ENCODE data around the gene MPIG6B.

MPIG6B gene

GRCh38 chr6:31734821-31735406, 11.7 kb downstream of the MPIG6B start:
- peaks cover 21% of the 10 kb centered on the region for H3K36me3 ChIP-seq (ENCODE audit: insufficient read depth, low read length)
- peaks cover 22% of the 10 kb centered on the region for H3K4me1 ChIP-seq (ENCODE audit: insufficient read depth, low read length)
- H3K9ac ChIP-seq (ENCODE audit: low read depth, low read length): peak overlapping the region; percentile 100
- no peaks in the 10 kb centered on the region for H3K9me3 ChIP-seq (ENCODE audit: control insufficient read depth, insufficient read depth, low read length)

DNA sequence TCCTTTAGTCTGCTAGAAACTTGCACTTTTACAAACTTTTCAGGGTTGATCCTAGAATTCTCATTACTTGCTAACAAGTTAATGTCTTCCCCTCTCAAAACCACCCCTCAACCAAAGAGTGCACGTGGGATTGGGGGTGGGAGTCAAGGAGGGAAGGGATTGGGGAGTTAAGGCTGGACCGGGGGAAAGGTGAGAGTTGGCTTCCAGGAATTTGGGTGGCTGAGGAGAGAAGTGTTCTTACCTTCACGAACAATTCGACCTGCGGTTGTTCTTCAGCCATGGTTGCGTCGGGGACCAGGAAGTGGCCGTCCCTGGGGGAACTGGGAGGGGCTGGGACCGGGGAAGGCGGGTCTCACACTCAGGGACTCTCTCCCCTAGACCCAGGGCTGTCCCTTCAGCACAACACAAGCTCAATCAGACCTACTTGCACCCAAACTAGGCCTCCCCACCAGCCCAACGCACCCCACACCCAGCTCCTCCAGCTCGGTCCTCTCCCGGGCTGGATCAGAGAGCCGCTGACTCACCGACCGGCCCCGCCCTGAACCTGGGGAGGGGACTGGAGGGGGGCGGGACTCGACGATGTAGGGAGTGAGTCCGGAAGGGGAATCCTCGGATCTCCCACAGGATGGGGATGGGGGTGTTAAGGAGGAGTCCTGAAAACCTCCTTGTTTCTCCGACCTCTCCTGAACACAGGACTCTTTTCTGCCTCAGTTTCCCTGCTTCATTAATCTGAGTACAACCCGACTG, 13.0 kb downstream of the MPIG6B start, which contains the start of gene CLIC1:
Gene CLIC1, minus strand, starts transcription at position 510 of the 747 bp plus-strand sequence. Its CDS starts 230 bp downstream, at position 280.
- Histone ChIP-seq H3K4me1 (ENCODE audit: insufficient read depth, low read length) (peaks cover 22% of the 10 kb centered on the region), H3K36me3 (ENCODE audit: insufficient read depth, low read length) (peaks cover 24% of the 10 kb centered on the region), H3K9ac (ENCODE audit: low read depth, low read length) (peak within 1 kb of the TSS; percentile 100), H3K9me3 (ENCODE audit: control insufficient read depth, insufficient read depth, low read length) (no peaks in the 10 kb centered on the region)

DNA sequence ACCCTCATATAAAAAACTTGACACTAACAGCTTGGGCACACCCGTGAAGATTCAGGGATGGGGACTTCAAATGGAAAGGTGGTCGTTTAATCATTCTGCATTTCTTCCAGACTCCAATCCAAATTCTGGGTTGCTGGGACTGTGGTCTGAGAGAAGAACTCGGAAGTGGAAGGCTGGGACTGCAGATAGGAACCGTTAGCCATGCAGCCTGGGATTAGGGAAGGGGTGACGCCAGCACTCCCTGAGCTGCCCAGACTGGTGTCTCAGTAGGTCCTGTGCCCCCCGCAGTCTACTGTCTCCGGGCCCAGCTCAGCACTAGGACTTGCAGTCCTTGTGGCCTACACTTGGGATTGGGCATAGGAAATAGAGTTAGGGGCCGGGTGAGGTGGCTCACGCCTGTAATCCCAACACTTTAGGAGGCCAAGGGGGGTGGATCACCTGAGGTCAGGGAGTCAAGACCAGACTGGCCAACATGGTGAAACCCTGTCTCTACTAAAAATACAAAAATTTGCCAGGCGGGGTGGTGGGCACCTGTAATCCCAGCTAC, 13.7 kb downstream of the MPIG6B start:
- Histone ChIP-seq H3K9me3 (ENCODE audit: control insufficient read depth, insufficient read depth, low read length) (no peaks in the 10 kb centered on the region), H3K36me3 (ENCODE audit: insufficient read depth, low read length) (peaks cover 21% of the 10 kb centered on the region), H3K4me1 (ENCODE audit: insufficient read depth, low read length) (peaks cover 22% of the 10 kb centered on the region), H3K9ac (ENCODE audit: low read depth, low read length) (peak overlapping the region; percentile 100)

GRCh38 chr6:31737315-31737990, 14.3 kb downstream of the MPIG6B start:
- no peaks in the 10 kb centered on the region for H3K9me3 ChIP-seq (ENCODE audit: control insufficient read depth, insufficient read depth, low read length)
- H3K4me1 ChIP-seq (ENCODE audit: insufficient read depth, low read length): peaks cover 22% of the 10 kb centered on the region
- H3K36me3 ChIP-seq (ENCODE audit: insufficient read depth, low read length): peaks cover 20% of the 10 kb centered on the region
- peak overlapping the region; percentile 100; the same call in 1 of the 2 replicates for H3K9ac ChIP-seq (ENCODE audit: low read depth, low read length)

DNA sequence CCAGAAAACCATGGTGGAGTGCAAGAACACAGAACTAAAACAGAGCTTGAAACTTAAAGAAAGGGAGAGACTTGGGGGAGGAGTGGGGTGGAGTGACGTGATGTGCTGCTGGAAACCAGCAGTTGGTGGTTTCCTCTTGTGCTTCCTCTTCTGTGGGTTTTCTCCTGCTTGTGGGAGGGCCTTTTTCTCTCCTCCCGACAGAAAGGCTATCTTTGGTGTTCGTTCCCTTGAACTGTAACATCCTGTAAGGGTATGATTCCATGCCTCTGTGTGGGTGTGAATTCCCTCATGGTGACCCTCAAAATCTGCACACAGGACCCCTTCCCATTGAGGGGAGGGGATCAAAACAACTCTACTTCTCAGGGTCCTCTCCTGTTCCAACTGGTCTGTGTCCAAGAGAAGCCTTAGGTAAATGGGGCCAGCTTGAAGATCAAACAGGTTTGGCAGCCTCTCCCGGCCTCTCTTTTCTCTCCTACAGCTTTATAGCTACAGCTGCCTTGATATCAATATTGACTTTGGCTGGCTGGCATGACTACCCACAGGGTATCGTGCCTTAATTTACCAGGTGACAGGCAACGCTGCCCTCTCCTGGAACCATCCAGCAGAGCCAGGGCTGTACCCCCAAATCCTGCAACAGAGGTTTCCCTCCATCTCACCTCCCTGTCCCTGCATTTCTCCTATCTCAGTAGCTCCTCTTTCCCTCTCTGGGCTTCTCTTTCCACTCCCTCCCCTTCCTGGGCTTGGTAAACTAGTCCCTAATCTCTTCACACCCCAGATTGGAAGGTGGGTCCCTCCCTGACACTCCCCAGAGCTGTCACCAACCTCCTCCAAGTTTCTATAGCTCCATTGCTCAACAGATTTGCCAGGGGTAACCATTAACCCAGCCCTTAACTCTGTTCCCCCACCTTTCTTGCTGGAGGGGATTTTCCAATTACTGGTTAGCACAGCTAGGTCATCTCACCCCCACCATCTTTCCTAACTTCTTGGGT, 15.1 kb downstream of the MPIG6B start:
- Histone ChIP-seq H3K4me1 (ENCODE audit: insufficient read depth, low read length) (peaks cover 22% of the 10 kb centered on the region), H3K9ac (ENCODE audit: low read depth, low read length) (peak overlapping the region; percentile 52; the same call in 1 of the 2 replicates), H3K9me3 (ENCODE audit: control insufficient read depth, insufficient read depth, low read length) (no peaks in the 10 kb centered on the region), H3K36me3 (ENCODE audit: insufficient read depth, low read length) (peaks cover 20% of the 10 kb centered on the region)

DNA sequence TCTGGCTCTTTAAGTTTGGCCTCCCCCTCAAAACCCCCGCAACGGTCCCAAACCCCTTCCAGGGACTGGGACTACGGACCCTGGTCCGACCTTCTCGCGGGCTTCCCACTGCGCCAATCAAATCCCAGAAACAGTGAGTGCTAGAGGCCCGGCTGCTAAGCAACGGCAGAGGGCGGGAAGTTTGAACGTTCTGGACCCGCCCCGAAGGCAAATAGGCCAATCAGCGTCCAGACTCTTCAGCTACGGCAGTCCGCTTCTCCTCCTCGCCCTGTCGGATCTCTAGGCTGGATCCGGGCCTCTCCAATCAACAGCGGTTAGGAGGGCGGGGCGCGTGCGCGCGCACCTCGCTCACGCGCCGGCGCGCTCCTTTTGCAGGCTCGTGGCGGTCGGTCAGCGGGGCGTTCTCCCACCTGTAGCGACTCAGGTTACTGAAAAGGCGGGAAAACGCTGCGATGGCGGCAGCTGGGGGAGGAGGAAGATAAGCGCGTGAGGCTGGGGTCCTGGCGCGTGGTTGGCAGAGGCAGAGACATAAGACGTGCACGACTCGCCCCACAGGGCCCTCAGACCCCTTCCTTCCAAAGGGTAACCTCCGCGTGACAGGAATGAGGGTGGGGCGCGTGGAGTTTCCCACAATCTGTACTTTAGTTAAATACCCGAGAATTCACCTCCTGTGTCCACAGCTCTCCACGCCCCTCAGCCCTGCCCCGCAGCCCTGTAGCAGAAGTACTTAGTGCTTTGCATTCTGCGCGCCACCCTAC, 16.6 kb downstream of the MPIG6B start, which contains the start of gene MSH5:
Gene MSH5, plus strand, starts transcription at position 367 of the 758 bp plus-strand sequence. CDS start 462 bp downstream, outside the sequence.
- Histone ChIP-seq H3K9me3 (ENCODE audit: control insufficient read depth, insufficient read depth, low read length) (no peaks in the 10 kb centered on the region), H3K9ac (ENCODE audit: low read depth, low read length) (peak within 1 kb of the TSS; percentile 80), H3K36me3 (ENCODE audit: insufficient read depth, low read length) (peaks cover 17% of the 10 kb centered on the region), H3K4me1 (ENCODE audit: insufficient read depth, low read length) (peaks cover 14% of the 10 kb centered on the region)

- H3K4me1 ChIP-seq (ENCODE audit: insufficient read depth, low read length): peaks cover 14% of the 10 kb centered on the region
- H3K36me3 ChIP-seq (ENCODE audit: insufficient read depth, low read length): peaks cover 17% of the 10 kb centered on the region
- no peaks in the 10 kb centered on the region for H3K9me3 ChIP-seq (ENCODE audit: control insufficient read depth, insufficient read depth, low read length)
- peak overlapping the region; percentile 80 for H3K9ac ChIP-seq (ENCODE audit: low read depth, low read length)
Observed at GRCh38 chr6:31740397-31741223, 17.4 kb downstream of the MPIG6B start.

DNA sequence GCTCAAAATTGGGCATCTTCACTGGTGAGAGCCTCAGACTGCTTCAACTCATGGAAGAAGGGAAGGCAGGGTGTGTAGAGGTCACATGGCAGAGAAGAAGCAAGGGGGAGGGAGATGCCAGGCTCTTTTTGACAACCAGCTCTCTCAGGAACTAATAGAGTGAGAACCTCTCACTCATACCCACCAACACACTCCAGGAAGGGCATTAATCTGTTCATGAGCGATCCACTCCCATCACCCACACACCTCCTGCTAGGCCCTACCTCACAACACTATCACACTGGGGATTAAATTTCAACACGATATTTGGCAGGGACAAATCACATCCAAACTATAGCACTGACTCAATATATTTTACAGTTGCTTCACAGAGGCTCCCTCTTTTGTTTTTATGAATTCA, 18.6 kb downstream of the MPIG6B start:
- no peaks in the 10 kb centered on the region for H3K9me3 ChIP-seq (ENCODE audit: control insufficient read depth, insufficient read depth, low read length)
- H3K4me1 ChIP-seq (ENCODE audit: insufficient read depth, low read length): peaks cover 14% of the 10 kb centered on the region
- H3K36me3 ChIP-seq (ENCODE audit: insufficient read depth, low read length): peaks cover 17% of the 10 kb centered on the region
- no peak overlapping the region for H3K9ac ChIP-seq (ENCODE audit: low read depth, low read length)

DNA sequence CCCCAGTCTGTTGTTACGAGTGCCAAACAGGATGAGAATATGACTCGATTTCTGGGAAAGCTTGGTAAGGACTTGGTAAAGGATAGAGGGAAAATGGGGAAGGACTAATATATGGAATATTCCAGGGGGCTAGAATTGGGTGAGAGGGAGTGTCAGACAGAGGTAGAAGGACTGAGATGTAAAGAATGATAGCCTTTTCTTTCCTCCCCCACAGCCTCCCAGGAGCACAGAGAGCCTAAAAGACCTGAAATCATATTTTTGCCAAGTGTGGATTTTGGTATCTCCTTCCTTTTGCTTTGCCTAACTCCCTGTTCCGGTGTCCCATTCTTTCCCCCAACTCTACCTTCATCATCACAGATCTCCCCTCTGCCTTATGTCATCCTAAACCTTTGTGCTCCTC, 19.7 kb downstream of the MPIG6B start:
- Histone ChIP-seq H3K4me1 (ENCODE audit: insufficient read depth, low read length) (peaks cover 9% of the 10 kb centered on the region), H3K9me3 (ENCODE audit: control insufficient read depth, insufficient read depth, low read length) (no peaks in the 10 kb centered on the region), H3K36me3 (ENCODE audit: insufficient read depth, low read length) (peaks cover 22% of the 10 kb centered on the region), H3K9ac (ENCODE audit: low read depth, low read length) (no peak overlapping the region)

GRCh38 chr6:31744422-31744821, 21.2 kb downstream of the MPIG6B start:
- H3K4me1 ChIP-seq (ENCODE audit: insufficient read depth, low read length): no peaks in the 10 kb centered on the region
- no peak overlapping the region for H3K9ac ChIP-seq (ENCODE audit: low read depth, low read length)
- peaks cover 22% of the 10 kb centered on the region for H3K36me3 ChIP-seq (ENCODE audit: insufficient read depth, low read length)
- H3K9me3 ChIP-seq (ENCODE audit: control insufficient read depth, insufficient read depth, low read length): no peaks in the 10 kb centered on the region

DNA sequence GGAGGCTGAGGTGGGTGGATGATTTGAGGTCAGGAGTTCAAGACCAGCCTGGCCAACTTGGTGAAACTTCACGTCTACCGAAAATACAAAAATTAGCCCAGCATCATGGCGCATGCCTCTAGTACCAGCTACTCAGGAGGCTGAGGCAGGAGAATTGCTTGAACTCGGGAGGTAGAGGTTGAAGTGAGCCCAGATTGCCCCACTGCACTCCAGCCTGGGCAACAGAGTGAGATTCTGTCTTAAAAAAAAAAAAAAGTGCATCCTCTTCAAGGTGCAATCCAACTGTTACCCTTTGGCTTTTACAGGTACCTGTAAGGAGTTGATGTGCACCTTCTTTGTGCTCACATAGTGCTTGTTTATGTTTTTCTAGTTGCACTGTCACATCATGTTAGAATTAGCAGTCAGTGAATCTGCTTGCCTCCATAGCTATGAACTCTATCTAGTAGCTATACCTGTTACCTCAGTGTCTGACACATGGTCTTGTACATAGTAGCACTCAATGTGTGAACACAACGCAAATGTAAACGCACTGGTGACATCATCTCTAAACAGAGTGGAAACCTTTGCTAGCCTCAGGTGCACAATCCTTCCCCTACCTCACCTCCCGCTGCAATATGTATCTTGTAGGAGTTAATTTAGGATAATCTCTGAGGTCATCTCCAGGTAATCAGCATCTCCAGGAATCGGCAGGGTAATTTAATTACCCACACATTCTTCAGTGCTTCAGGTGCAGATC, 26.3 kb downstream of the MPIG6B start:
- Histone ChIP-seq H3K9me3 (ENCODE audit: control insufficient read depth, insufficient read depth, low read length) (no peaks in the 10 kb centered on the region), H3K36me3 (ENCODE audit: insufficient read depth, low read length) (peaks cover 7% of the 10 kb centered on the region), H3K9ac (ENCODE audit: low read depth, low read length) (no peak overlapping the region), H3K4me1 (ENCODE audit: insufficient read depth, low read length) (no peaks in the 10 kb centered on the region)
